Esophagus squamous epithelium (tissue), 4 donors: Measurements from ENCODE around the gene PKMYT1.

Experiments
- POLR2A ChIP-seq, 4 donors: fragments of 450-650 bp; IDR thresholded peaks; one replicate each; pipeline ENCODE4 v1.6.1; 2017; ENCODE audit warnings: antibody characterized with exemption in 4 of 4, mild to moderate bottlenecking in 4 of 4, moderate library complexity in 3 of 4
- TF ChIP-seq, protein P1 (sequence below), 6 experiments: fragments of 450-650 bp in 4 of 6; fragments of 200-600 bp in 2 of 6; sonication (generic) in 2 of 6; IDR thresholded peaks; one replicate each; pipeline ENCODE4 v1.5.1; 2016 to 2019; ENCODE audit warnings: antibody characterized with exemption in 6 of 6, mild to moderate bottlenecking in 4 of 6, moderate library complexity in 4 of 6

DNA sequence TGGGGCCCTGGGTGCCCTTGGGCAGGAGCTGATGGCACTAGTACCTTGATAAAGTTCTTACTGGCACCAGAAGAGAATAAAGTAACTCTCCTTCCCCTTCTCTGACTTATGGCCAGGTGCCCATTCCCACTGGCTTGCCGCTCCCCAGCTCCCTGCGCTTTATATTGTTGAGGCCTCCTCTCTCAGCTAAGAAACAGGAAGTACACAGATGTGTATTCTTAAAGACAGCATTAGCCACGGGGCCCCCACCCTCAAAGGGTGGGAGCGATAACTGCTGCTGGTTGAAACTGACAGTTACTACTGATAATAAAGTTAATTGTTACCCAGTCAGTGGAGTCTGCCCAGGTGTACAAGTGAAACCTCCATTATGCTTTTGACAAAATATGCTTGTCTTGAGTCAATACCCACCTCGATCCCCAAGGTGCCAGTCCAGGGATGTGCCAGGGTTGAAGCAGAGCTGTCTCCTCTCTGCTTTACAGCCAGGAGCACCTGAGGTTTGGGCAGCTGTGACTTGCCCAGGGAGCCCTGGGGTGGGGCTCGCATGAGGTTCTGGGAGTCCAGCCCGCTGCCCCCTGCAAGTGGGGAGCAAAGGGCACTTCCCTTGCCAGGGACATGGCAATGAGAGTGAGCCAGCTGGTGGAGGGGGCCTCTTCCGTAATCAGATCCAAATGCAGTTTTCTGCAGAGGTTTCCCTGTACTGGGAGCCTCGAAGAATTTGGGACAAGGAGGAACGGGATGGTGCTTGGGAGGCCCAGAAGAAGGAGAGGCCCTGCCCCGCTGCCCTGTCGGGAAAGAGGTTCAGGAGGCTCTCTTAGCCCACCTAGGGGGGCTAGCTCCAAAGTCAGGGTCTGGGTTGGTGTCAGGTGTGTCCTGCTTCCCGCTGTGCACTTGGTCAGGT is 27.1 kb upstream of the PKMYT1 start:
- TF ChIP-seq, protein P1, sequence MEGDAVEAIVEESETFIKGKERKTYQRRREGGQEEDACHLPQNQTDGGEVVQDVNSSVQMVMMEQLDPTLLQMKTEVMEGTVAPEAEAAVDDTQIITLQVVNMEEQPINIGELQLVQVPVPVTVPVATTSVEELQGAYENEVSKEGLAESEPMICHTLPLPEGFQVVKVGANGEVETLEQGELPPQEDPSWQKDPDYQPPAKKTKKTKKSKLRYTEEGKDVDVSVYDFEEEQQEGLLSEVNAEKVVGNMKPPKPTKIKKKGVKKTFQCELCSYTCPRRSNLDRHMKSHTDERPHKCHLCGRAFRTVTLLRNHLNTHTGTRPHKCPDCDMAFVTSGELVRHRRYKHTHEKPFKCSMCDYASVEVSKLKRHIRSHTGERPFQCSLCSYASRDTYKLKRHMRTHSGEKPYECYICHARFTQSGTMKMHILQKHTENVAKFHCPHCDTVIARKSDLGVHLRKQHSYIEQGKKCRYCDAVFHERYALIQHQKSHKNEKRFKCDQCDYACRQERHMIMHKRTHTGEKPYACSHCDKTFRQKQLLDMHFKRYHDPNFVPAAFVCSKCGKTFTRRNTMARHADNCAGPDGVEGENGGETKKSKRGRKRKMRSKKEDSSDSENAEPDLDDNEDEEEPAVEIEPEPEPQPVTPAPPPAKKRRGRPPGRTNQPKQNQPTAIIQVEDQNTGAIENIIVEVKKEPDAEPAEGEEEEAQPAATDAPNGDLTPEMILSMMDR (IDR thresholded peaks at IDR 0.05), result no peak
- TF ChIP-seq POLR2A (IDR thresholded peaks at IDR 0.05), result no peak
